Stimulated activated CD8-positive, alpha-beta memory T cell treated with anti-CD3 and anti-CD28 coated beads, Interleukin-2, amount 100 ng/mL, for 1 hour (primary cell): ENCODE data around the gene STX10.
"Not testable (repeated sequence)": the region's sequence is repeated elsewhere in the genome, so short reads cannot be mapped to it uniquely, and the experiment has no call there.

Experiments used
- DNase-seq, 2 donors: peaks; one replicate each; pipeline ENCODE4 v3.0.0-alpha.2; 2020; ENCODE audit warnings: low read depth in 2 of 2

Gene STX10

DNA sequence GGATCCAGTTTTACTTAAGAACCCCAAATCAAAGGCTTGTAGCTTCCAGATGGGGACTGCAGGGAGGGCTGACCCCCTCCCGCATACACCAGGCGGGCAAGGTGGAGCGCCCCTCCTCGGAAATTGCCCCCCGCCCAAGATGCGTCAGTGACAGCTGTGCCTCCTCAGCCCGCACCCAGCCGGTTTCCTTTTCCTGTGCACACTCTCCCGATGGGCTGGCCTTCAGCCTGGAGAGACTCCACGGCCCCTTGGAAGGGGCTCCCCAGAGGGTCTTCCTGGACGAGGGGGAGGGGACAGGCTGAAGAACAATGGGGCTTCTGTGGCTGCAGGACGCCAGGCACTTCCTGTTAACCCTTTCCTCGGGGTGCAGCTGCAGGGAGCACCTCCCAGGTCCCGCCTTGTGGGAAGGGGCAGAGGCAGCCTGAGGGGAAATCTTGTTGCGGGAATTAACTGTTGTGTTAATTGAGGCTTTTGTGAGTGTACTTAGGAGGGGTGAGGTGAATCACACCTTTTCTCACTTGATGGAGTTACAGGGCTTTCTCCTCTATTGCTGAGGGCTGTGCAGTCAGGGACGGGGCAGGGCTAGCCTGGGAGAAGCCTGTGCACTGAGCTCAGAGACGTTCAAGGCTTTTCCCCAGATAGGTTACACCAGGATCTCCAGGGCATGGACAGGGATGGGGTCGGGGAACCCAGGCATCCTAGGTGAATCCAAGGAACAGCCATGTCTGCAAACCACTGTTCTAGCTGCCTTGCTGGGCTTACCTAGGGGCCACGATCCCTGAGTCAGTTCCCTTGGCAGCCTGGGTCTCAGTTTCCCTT is 14.4 kb upstream of the STX10 start:
- no peak for DNase-seq

- no peak for DNase-seq
Measured at GRCh38 chr19:13163609-13164342, 13.6 kb upstream of the STX10 start.

DNA sequence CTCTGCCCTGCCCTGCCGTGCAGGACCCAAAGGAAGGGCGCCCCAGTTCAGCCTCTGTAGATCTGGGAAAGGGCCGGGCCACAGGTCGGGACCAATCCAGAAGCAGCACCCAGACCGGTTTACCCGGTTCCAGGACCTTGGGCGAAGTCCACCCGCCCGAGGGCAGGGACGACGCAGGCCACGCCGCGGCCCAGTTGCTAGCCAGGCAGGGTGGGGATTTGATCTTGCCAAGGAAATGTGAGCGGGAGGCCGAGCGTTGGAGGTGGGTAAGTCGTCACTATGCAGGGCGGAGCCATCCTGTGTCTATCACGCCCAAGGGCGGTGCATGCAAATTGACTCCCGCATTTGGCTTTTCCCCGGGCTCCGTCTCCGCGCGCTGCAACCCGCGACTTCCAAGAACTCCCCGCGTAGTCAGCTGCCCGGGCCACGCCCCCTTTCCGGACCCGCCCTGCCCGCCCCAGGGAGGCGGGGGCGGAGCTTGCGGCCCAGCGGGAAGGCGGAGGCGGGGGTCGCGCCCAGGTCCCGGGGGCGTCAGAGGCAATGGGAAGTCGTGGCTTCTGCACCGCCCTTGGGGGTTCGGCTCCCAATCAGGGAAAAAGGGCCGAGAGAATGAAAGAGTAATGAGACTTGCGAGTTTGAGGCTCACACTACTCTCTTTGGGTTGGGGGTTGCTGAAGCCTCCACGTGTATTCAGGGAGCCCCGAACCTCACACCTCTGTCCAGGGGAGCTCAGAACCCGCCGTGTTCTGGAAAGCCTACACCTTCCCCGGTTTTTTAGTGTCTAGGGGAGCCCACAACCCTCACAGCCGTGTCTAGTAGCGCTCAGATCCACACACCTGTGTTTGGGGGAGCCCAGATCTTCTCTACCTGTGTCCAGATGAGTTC is 12.8 kb upstream of the STX10 start:
- peak; percentile 70 to 79 for DNase-seq

- no peak for DNase-seq
Measured at GRCh38 chr19:13160557-13160956, 10.4 kb upstream of the STX10 start.

- no peak for DNase-seq
Measured at GRCh38 chr19:13159713-13160112, 9.5 kb upstream of the STX10 start.

GRCh38 chr19:13155472-13156359 is 5.5 kb upstream of the STX10 start:
- DNase-seq: peak in 1 of 2 donors; percentile 59

GRCh38 chr19:13154911-13155471 is 4.8 kb upstream of the STX10 start:
- peak in 1 of 2 donors; percentile 65 for DNase-seq

GRCh38 chr19:13154241-13154778 is 4.1 kb upstream of the STX10 start:
- no peak for DNase-seq

DNA sequence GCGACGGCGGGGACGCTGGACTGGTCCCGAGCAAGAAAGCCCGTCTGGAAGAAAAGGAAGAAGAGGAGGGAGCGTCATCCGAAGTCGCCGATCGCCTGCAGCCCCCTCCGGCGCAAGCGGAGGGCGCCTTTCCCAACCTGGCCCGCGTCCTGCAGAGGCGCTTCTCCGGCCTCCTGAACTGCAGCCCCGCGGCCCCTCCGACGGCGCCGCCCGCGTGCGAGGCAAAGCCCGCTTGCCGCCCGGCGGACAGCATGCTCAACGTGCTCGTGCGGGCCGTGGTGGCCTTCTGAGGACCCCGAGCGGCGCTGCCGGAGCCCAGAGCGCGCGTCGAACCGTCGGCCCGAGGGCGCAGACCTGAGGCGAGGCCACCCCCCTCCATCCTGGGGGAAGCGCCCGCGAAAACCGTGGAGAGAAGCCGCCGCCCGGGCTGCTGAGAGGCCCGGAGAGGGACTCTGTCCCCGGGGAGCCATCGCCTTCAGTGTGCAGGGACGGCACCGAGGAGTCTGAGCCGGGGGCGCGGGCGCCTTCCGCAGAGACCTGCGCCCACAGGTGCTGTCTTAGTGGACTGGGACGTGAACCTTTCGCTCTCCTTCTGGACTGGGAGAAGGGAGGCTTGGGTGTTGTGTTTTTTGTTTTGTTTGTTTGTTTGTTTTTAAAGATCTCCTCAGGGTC is 3.5 kb upstream of the STX10 start:
- DNase-seq: no peak

- peak; percentile 97 for DNase-seq
Measured at GRCh38 chr19:13152974-13153568, 2.9 kb upstream of the STX10 start.

DNA sequence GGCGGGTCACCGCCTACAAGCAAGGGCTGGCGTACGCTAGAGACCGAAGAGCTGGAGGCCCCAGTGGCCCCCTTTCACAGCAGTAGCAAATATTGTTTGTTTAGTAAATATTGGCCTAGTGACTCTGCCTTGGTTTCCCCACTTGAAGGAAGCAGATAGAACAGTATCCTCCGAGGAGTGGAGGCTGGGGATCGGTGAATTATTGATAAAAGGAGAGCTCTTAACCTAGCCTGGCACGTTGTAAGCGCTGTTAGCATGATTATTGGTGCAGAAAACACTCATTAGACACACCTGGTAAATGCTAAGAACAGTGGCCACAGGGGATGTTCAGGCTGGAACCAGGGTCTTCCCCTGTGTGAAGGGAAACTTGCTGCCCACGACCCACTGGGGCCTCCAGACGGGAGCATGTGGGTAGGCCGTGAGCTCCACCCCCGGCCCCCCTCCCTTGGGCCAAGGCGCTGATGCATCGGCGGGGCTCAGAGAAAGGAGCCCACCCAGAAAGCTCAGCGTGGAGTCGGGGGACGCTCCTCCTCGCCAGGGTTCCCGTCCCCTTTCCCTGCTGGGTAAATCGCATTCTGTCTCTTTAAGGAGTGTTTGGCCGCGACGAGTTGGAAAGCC is 2.3 kb upstream of the STX10 start:
- DNase-seq: no peak

GRCh38 chr19:13151605-13152355 is 1.6 kb upstream of the STX10 start:
- peak; percentile 90 to 93 for DNase-seq

DNA sequence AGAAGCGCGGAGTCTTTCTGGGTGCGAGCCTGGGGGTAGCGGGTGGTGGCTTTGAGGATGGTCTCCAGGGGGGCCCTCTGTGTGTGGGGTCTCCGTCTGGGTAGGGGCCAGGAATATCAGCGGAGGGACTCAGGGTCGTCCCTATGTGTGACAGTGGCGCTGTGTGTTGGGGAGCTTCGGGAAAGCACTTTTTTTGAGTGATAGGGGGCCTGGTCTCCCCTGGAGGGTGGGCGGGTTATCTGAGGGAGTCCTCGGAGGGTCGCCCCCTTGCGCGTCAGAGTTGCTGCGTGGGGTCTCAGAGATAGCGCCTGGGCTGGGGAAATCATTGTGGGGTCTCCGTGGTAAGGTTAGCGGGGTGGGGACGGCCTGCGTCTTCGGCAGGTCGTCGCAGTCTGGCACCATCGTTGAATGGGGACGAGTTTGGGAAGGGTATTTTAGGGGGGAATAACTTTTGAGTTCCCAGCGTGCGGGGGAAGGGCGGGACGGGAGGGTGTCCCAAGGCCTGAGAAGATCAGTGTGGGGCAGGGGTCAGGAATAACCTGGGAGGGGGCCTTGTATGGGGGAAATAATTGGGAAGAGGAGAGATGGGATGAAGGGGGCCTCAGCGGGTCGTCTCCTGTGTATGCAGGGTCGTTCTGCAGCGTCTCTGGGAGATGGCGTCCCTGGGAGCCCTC is 893 bp upstream of the STX10 start:
- no peak for DNase-seq

GRCh38 chr19:13149628-13150186 is 468 bp downstream of the STX10 start:
- DNase-seq: no peak

- DNase-seq: not testable (repeated sequence)
Measured at GRCh38 chr19:13149173-13149627, 975 bp downstream of the STX10 start.

DNA sequence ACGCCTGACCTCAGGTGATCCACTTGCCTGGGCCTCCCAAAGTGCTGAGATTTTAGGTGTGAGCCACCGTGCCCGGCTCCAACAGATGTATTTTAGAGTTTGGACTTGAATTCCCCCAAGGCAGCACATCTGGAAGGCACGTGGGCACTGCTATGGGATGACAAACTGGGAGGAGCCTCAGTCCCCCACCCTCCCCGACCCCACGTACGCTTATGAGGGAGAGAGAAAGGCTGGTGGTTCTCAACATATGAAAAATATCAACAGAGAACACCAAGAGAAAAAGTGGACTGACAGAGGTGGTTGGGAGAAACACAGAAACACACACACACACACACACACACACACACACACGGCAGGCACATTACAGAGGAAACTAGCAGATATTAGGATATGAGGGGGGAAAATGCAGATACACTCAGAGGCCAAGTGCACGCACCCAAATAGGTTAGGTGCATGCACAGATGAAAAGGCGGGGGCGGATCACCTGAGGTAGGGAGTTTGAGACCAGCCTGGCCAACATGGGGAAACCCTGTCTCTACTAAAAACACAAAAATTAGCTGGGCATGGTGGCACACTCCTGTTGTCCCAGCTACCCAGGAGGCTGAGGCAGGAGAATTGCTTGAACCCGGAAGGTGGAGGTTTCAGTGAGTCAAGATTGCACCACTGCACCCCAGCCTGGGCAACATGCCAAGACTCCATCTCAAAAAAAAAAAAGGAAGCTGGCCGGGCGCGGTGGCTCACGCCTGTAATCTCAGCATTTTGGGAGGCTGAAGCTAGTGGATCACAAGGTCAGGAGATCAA is 3.2 kb downstream of the STX10 start:
- DNase-seq: no peak
